HG03097 (cell line): ENCODE results near the gene TRAPPC12.
"Not testable (repeated sequence)": the region's sequence is repeated elsewhere in the genome, so short reads cannot be mapped to it uniquely, and the experiment has no call there.

Experiments used
- ATAC-seq: cut with Tn5 transposase; IDR thresholded peaks from one replicate; pipeline ENCODE4 v1.9.1; 2021; ENCODE audit not compliant: unreplicated experiment, low FRiP score

The TRAPPC12 gene

GRCh38 chr2:3430740-3431490 lies 51.4 kb downstream of the TRAPPC12 start:
- ATAC-seq, result no peak

GRCh38 chr2:3432067-3432466 lies 52.6 kb downstream of the TRAPPC12 start:
- no peak for ATAC-seq

GRCh38 chr2:3432693-3433338 lies 53.3 kb downstream of the TRAPPC12 start:
- no peak for ATAC-seq

- no peak for ATAC-seq
Observed at GRCh38 chr2:3433339-3433699, 53.8 kb downstream of the TRAPPC12 start.

- ATAC-seq, result no peak
Observed at GRCh38 chr2:3433776-3434400, 54.4 kb downstream of the TRAPPC12 start.

- ATAC-seq, result no peak
Observed at GRCh38 chr2:3434654-3435053, 55.2 kb downstream of the TRAPPC12 start.

- ATAC-seq, result no peak
Observed at GRCh38 chr2:3435445-3435844, 56.0 kb downstream of the TRAPPC12 start.

- ATAC-seq, result no peak
Observed at GRCh38 chr2:3440477-3440876, 61.0 kb downstream of the TRAPPC12 start.

- no peak for ATAC-seq
Observed at GRCh38 chr2:3441465-3441864, 62.0 kb downstream of the TRAPPC12 start.

GRCh38 chr2:3442185-3442584 lies 62.7 kb downstream of the TRAPPC12 start:
- ATAC-seq, result no peak

- no peak for ATAC-seq
Observed at GRCh38 chr2:3443083-3443482, 63.6 kb downstream of the TRAPPC12 start.

- no peak for ATAC-seq
Observed at GRCh38 chr2:3443506-3444084, 64.1 kb downstream of the TRAPPC12 start.

GRCh38 chr2:3445891-3446290 lies 66.4 kb downstream of the TRAPPC12 start:
- ATAC-seq, result no peak

- ATAC-seq, result no peak
Observed at GRCh38 chr2:3446381-3446780, 66.9 kb downstream of the TRAPPC12 start.

- ATAC-seq, result not testable (repeated sequence)
Observed at GRCh38 chr2:3447186-3447585, 67.7 kb downstream of the TRAPPC12 start.

- ATAC-seq, result no peak
Observed at GRCh38 chr2:3447789-3448317, 68.4 kb downstream of the TRAPPC12 start.

- ATAC-seq, result not testable (repeated sequence)
Observed at GRCh38 chr2:3448441-3448911, 69.0 kb downstream of the TRAPPC12 start.

GRCh38 chr2:3449086-3449485 lies 69.6 kb downstream of the TRAPPC12 start:
- no peak for ATAC-seq

GRCh38 chr2:3449936-3450335 lies 70.4 kb downstream of the TRAPPC12 start:
- no peak for ATAC-seq

GRCh38 chr2:3450385-3451010 lies 71.0 kb downstream of the TRAPPC12 start:
- ATAC-seq, result no peak

GRCh38 chr2:3451169-3451568 lies 71.7 kb downstream of the TRAPPC12 start:
- ATAC-seq, result no peak
